GM18861 (cell line): Measurements from ENCODE around the gene SLC12A4.
A peak's percentile ranks its signal among the peaks of the same experiment; 100 is the strongest.
"Not testable (repeated sequence)": the region's sequence is repeated elsewhere in the genome, so short reads cannot be mapped to it uniquely, and the experiment has no call there.

Source experiments
- ATAC-seq: cut with Tn5 transposase; IDR thresholded peaks from one replicate; pipeline ENCODE4 v1.9.1; 2021; ENCODE audit not compliant: unreplicated experiment

The SLC12A4 gene

GRCh38 chr16:67942510-67943255 lies 25.8 kb downstream of the SLC12A4 start:
- no peak for ATAC-seq

- no peak for ATAC-seq
Observed at GRCh38 chr16:67942200-67942509, 26.3 kb downstream of the SLC12A4 start.

- ATAC-seq = no peak
Observed at GRCh38 chr16:67941469-67942199, 26.8 kb downstream of the SLC12A4 start.

- no peak for ATAC-seq
Observed at GRCh38 chr16:67940446-67941089, 27.9 kb downstream of the SLC12A4 start.

- no peak for ATAC-seq
Observed at GRCh38 chr16:67939507-67940445, 28.7 kb downstream of the SLC12A4 start.

- not testable (repeated sequence) for ATAC-seq
Observed at GRCh38 chr16:67937713-67938112, 30.7 kb downstream of the SLC12A4 start.

- peak; percentile 69 for ATAC-seq
Observed at GRCh38 chr16:67936880-67937605, 31.4 kb downstream of the SLC12A4 start.

- no peak for ATAC-seq
Observed at GRCh38 chr16:67936124-67936879, 32.1 kb downstream of the SLC12A4 start, which contains the start of gene PSMB10. Gene PSMB10 (minus strand): TSS chr16:67936850. CDS start chr16:67936749, 101 bp downstream.

- ATAC-seq = peak; percentile 79
Observed at GRCh38 chr16:67935402-67936123, 32.9 kb downstream of the SLC12A4 start.

- no peak for ATAC-seq
Observed at GRCh38 chr16:67935101-67935401, 33.4 kb downstream of the SLC12A4 start.

GRCh38 chr16:67934306-67935100 lies 33.9 kb downstream of the SLC12A4 start:
- no peak for ATAC-seq

- ATAC-seq = no peak
Observed at GRCh38 chr16:67933805-67934204, 34.6 kb downstream of the SLC12A4 start.

GRCh38 chr16:67932462-67932840 lies 36.0 kb downstream of the SLC12A4 start:
- no peak for ATAC-seq

GRCh38 chr16:67931712-67932461 lies 36.5 kb downstream of the SLC12A4 start, which contains the start of gene CTRL:
Gene CTRL (minus strand): TSS chr16:67931862. CDS start chr16:67931852, 10 bp downstream.
- no peak for ATAC-seq

GRCh38 chr16:67930678-67931211 lies 37.7 kb downstream of the SLC12A4 start:
- no peak for ATAC-seq

GRCh38 chr16:67930191-67930590 lies 38.2 kb downstream of the SLC12A4 start:
- no peak for ATAC-seq
